H1 (cell line): ENCODE data around the gene RRAS. TPM values are rescaled to one million over a fixed set of nuclear protein-coding genes. Genes with fewer than 3 reads are reported as not detected.

Experiments used
- ASH2L ChIP-seq: fragments of 200-600, 300-600 bp; sonication (generic); IDR thresholded peaks from one replicate; pipeline ENCODE4 v1.7.1; 2017; ENCODE audit warnings: low read length
- BACH1 ChIP-seq: IDR thresholded peaks from 2 replicates; pipeline ENCODE4 v1.6.1; 2012; ENCODE audit warnings: low read length, improper control_type of control experiment
- CREB1 ChIP-seq: IDR thresholded peaks from 2 replicates; pipeline ENCODE4 v1.6.1; 2012; ENCODE audit warnings: inconsistent platforms
- JUND ChIP-seq: IDR thresholded peaks from 2 replicates; pipeline ENCODE4 v1.6.1; 2011; ENCODE audit warnings: mild to moderate bottlenecking, improper control_type of control experiment, low read length
- POLR2A ChIP-seq, 2 experiments: IDR thresholded peaks; 1 replicate in 1 of 2; 2 replicates in 1 of 2; pipeline ENCODE4 v1.6.1; 2011; ENCODE audit warnings: low read depth in 2 of 2, low read length in 2 of 2, mild to moderate bottlenecking in 2 of 2; ENCODE audit errors: control extremely low read depth in 1 of 2
- POU5F1 ChIP-seq: IDR thresholded peaks from 2 replicates; pipeline ENCODE4 v1.6.1; 2011; ENCODE audit warnings: low read depth, mild to moderate bottlenecking, low read length, moderate library complexity
- RXRA ChIP-seq: IDR thresholded peaks from 2 replicates; pipeline ENCODE4 v1.6.1; 2011; ENCODE audit warnings: low read depth, mild to moderate bottlenecking, low read length, moderate library complexity; ENCODE audit not compliant: insufficient read depth
- polyA plus RNA-seq, 7 experiments: library from polyadenylated mRNA; depleted of rRNA in 3 of 7; stranded (reverse) in 5 of 7; unstranded in 2 of 7; fragments of >200 nt in 5 of 7; fragments of 200-250 nt in 2 of 7; gene quantifications; 1 replicate in 5 of 7; 2 replicates in 1 of 7; 4 replicates in 1 of 7; pipeline versions ENCODE4 v1.2.1 to v1.2.3, GENCODE V29; 2011 to 2013; ENCODE audit warnings: missing spikeins in 2 of 7, mixed read lengths in 2 of 7
- total RNA-seq: library from RNA; stranded (reverse); fragmentation: NEBNext Ultra II Directional; extraction: Animal tissue kit (Norgen Biotek cat#: 25700); gene quantifications from 2 replicates; pipeline ENCODE4 v1.2.1, GENCODE V29; 2021

Gene RRAS
- total and polyA plus RNA-seq, 2 of the 8 experiments (the other 6 are each of a cell fraction or from before 2014, with no cell fraction given), result 17.7 to 49.1 TPM

DNA sequence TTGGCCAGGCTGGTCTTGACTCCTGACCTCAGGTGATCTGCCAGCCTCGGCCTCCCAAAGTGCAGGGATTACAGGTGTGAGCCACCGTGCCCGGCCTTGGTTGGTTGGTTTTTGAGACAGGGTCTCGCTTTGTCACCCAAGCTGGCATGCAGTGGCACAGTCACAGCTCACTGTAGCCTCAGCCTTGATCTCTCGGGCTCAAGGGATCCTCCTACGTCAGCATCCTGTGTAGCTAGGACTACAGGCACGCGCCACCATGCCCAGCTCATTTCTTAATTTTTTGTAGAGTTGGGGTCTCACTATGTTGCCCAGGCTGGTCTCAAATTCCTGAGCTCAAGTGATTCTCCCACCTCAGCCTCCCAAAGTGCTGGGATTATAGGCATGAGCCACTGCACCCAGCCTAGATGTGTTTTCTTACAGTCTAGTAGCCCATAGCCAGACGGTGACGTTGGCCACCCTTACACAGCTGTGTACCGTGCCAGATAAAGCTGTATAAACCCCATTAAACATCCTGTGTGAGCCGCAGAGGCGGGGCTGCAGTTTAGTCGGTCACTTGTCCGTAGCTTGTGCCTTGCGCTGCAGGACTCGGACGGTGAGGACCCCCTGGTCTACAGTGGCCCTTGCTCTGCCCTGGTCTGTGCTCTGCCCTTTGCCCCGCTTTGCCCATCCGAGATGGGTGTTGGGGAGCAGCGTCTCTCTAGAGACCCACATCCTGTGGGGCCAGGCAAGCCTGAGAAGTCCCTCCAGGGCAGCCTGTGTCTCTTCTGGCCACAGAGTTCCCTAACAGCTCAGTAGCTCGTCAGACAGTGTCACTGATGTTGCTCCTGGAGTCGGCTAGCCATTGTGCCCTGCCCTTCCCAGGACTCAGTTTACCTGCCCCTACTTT, 15.9 kb upstream of the RRAS start (continued):
- TF ChIP-seq POLR2A (IDR thresholded peaks at IDR 0.05; ENCODE audit: control extremely low read depth in 1 of 2, low read depth in 2 of 2, low read length in 2 of 2) (no peak), RXRA (no peak), ASH2L (no peak), BACH1 (no peak), POU5F1 (no peak), JUND (no peak), CREB1 (no peak)
- TF ChIP-seq, all 59 proteins: peak for 0
